SIG-M5 (cell line): Measurements from ENCODE around the gene AGBL4.

Source experiments
- DNase-seq: peaks from one replicate; lab custom pipeline; 2025; lab: John Stamatoyannopoulos, UW

The AGBL4 gene

GRCh38 chr1:48649880-48650279 is 1373.9 kb downstream of the AGBL4 start:
- DNase-seq, result no peak

DNA sequence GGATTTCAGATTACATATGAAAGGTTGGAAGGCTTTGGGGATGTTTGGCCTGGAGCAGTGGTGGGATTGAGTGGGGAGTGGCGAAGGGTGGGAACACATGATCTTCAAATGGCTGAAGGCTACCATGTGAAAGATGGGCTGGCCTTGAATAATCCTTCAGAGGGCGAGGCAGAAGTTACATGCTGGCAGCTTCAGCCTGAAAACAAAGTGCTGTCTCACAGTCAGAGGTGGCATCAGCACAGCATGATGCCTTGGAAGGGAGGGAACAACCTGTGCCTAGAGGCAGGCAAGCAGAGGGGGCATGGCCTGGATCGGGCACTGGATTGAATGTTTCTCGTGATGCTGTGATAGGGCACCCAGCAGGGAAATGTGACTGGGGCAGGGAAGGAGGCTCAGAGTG is 1377.9 kb downstream of the AGBL4 start:
- DNase-seq, result no peak

DNA sequence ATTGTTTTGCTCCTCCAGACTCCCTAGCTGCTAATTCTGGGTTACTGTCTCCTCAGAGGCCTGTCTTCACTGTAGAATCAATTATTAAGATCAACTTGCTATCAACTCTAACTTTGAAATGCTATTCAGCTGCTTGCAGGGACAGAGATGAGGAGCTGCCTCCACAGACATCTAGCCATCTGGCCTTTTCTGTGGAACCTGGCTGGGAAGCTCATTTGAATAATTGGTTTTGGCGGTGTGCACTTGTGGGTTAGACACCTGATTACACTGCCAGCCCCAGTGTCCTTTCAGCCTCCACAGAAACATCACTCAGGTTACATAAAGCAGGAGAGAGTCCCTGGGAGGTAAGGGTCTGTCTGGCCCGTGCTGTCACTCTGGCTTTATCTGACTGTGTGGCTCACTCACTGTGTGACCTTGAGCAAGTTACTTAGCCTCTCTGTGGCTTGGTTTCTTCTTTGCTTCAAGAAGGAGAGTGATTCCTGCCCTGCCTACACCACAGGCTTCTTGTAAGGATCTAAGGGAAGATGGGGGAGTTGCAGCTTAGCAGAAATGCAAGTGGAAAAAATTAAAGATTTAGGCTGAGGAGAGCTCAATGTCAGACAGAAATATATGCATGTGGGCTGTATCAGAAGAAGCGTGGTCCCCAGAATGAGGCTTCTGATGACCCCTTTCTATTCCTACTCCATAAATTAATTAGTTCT is 1378.7 kb downstream of the AGBL4 start:
- DNase-seq, result no peak

DNA sequence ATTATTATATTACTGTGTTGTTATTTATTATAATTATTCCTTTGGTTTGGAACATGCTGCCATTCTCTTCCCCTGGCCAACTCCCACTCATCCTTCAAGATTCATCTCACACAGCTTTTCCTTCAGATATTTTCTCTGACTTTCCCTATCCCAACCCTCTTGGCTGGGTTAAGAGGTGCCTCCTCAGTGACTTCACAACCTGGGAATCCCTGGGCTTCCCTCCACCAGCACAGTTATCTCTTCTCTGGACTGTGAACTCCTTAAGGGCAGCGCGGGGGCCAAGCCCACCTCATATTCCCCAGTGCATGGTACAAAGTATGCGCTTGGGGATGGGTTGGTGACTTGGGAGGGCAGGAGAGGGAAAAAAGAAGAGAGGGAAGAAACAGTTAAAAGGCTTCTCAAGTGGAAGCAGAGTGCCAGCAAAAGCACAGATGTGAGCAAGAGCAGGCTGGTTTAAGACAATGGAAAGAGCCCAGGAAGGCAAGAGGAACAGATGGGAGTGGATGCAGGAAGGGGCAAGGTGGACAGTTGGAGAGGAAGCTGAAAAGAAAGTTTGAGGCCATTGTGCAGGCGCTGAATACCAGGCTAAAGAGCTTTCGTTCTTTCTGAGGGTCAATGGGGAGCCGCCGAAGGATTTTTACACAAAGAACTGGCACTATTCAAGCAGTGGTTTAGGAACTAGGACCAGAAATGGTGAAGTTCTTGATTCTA is 1379.4 kb downstream of the AGBL4 start:
- no peak for DNase-seq

DNA sequence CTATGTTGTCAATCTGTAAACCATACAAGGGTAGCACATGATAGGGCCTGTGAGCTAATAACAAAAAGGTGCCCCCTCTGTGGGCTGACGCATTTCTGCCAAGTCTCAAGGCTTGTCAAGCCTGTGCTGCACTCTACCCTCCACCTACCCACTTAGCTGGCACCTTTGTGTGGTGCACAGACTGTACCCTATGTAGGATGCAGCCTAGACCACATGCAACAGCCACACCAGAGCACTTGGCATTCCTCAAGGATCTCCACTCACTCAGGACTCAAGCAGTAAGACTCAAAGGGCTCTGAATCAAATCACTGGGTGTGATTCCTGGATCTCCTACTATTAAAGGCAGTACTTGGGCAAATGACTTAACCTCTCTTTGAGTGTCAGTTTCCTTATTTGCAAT is 1380.6 kb downstream of the AGBL4 start:
- DNase-seq, result no peak

DNA sequence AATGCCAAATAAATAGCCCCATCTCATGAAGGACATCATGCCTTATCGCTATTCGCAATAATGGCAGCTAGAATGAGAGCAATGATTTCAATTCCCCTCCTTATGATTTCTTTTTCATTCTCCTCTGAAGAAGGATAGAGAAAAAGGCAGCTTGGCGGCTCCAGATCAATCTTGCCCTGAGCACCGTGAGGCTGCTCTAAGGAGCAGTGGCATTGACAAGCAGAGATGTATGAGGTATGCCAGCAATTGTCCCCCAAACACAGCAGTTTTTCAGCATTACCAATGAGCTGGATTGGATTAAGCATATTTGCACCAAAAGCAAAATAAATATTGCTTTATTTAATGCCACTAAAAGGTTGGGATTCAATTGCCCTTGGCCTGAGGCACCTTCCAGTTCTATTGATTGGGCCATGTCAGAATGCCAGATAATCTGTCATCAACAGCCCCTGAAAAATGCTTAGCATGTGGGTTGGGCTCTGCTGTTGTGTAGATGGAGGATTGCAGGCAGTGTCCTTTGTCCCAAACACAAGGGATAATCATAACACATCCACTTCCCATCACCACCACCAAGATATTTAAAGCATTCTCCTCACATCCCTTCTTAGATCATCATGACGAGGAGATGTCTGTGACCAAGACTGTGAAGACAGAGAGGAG is 1382.8 kb downstream of the AGBL4 start:
- DNase-seq, result no peak

- no peak for DNase-seq
Observed at GRCh38 chr1:48629867-48630266, 1393.9 kb downstream of the AGBL4 start.

- DNase-seq, result no peak
Observed at GRCh38 chr1:48627486-48627885, 1396.3 kb downstream of the AGBL4 start.

- no peak for DNase-seq
Observed at GRCh38 chr1:48619539-48619938, 1404.2 kb downstream of the AGBL4 start.

DNA sequence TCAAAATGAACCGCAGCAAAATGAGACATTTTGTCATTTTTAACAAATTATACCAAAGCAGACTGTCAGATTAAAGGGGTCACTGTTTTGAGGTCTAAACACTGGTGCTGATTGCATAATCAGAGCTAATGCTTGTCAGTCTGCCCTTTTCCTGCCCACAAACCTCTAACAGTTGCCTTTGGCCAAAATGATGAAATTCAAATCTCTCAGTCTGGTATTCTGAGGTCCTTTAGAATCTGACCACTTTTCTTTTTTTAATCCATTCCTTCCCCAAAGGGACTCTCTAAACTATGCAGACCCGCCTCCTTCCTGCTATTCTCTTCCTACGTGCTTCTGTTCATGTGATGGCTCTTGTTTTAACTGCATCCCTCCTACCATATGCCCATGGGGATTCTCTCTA is 1406.5 kb downstream of the AGBL4 start:
- DNase-seq, result no peak

GRCh38 chr1:48616710-48617109 is 1407.0 kb downstream of the AGBL4 start:
- no peak for DNase-seq

GRCh38 chr1:48611841-48612240 is 1411.9 kb downstream of the AGBL4 start:
- DNase-seq, result no peak

- no peak for DNase-seq
Observed at GRCh38 chr1:48610628-48611542, 1412.9 kb downstream of the AGBL4 start.

- DNase-seq, result no peak
Observed at GRCh38 chr1:48608882-48609281, 1414.9 kb downstream of the AGBL4 start.

DNA sequence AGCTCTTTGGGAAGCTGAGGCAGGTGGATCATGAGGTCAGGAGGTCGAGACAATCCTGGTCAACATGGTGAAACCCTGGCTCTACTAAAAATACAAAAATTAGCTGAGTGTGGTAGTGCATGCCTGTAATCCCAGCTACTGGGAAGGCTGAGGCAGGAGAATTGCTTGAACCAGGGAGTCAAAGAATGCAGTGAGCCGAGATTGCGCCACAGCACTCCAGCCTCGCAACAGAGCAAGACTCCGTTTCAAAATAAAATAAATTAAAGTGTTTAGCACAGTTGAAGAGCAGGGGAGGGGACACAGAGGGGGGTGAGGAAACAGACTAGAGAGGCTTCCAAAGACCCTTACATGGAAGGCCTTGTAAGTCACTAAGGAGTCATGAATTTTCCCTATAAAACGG is 1420.5 kb downstream of the AGBL4 start:
- DNase-seq, result no peak

GRCh38 chr1:48602349-48602748 is 1421.4 kb downstream of the AGBL4 start:
- DNase-seq, result no peak

GRCh38 chr1:48600182-48600581 is 1423.6 kb downstream of the AGBL4 start:
- no peak for DNase-seq

DNA sequence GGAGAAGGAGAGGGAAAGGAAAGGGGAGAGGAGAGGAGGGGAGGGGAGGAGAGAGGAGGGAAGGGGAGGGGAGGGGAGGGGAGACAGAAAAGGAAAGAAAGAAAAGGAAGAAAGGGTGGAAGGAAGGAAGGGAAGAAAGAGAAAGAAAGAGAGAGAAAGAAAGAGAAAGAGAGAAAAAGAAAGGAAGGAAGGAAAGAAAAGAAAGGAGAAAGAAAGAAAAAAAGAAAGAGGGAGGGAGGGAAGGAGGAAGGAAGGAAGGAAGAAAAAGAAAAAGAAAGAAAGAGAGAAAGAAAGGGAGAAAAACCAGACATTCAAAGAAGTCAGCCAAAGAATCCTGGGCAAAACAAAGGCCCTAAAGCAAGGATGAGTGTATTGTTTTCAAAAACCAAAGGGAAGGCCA is 1426.1 kb downstream of the AGBL4 start:
- no peak for DNase-seq

GRCh38 chr1:48596046-48596445 is 1427.7 kb downstream of the AGBL4 start:
- no peak for DNase-seq

- DNase-seq, result no peak
Observed at GRCh38 chr1:48595613-48596012, 1428.1 kb downstream of the AGBL4 start.

DNA sequence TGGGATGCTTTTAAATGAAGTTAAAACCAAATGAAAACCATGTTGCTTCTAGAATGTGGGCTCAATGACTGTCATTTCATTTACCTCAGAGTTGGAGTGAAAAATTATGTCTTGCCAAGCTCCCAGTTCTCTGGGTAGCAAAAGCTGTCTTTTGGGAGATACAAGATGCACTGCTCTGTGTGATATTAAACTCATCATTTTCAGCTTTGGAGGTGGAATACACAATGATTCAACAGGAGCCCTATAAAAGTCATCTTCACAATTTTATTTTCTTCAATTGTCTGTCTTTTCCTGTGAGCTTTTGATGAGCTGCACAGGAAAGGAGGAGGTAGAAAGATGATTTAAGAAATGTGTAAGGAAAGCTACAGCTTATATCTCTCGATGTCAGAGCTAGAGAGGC is 1431.4 kb downstream of the AGBL4 start:
- no peak for DNase-seq

DNA sequence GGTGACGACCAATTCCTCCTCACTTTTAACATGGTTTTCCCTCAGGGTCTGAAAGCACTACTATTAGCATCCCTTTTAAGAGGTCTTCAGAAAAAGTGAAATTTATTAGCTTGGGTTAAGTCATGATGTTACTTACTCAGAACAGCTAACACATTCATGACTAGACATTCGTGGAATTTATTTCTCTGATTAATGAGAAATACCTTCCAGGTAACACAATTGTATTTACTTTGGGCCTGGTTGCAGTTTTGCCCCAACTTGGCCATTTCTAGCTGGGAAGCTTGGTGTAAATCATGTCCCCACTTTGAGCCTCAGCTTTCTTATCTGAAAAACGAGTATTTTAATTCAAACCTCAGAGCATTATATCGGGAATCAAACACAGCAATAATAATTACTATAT is 1432.6 kb downstream of the AGBL4 start:
- no peak for DNase-seq
